Measurements from ENCODE around the gene DGKH.
"Not testable (repeated sequence)": the region's sequence is repeated elsewhere in the genome, so short reads cannot be mapped to it uniquely, and the experiment has no call there.

The DGKH gene

DNA sequence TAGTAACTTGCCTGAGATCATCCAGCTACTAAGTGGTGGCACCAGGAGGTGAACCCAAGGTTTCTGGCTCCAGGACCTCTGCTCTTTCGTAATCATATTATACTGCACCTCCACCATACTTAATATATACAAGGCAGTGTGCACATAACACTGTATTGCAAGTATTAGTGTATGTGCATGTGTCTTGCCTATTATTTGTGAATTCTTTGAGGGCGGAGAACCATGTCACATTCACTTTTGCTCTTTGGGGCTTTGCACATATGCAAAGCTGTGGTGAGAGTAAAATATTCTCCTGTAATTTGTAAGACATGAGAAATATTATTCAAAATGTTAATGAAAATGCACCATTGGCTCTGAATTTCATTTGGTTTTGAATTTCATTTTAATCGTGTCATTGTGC lies 78.6 kb downstream of the DGKH start:
- no peak for DNase-seq (ENCODE audit: low spot score)
- TF ChIP-seq, protein P1, sequence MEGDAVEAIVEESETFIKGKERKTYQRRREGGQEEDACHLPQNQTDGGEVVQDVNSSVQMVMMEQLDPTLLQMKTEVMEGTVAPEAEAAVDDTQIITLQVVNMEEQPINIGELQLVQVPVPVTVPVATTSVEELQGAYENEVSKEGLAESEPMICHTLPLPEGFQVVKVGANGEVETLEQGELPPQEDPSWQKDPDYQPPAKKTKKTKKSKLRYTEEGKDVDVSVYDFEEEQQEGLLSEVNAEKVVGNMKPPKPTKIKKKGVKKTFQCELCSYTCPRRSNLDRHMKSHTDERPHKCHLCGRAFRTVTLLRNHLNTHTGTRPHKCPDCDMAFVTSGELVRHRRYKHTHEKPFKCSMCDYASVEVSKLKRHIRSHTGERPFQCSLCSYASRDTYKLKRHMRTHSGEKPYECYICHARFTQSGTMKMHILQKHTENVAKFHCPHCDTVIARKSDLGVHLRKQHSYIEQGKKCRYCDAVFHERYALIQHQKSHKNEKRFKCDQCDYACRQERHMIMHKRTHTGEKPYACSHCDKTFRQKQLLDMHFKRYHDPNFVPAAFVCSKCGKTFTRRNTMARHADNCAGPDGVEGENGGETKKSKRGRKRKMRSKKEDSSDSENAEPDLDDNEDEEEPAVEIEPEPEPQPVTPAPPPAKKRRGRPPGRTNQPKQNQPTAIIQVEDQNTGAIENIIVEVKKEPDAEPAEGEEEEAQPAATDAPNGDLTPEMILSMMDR (IDR thresholded peaks at IDR 0.05; ENCODE audit: extremely low read depth, missing control alignments): no peak

DNA sequence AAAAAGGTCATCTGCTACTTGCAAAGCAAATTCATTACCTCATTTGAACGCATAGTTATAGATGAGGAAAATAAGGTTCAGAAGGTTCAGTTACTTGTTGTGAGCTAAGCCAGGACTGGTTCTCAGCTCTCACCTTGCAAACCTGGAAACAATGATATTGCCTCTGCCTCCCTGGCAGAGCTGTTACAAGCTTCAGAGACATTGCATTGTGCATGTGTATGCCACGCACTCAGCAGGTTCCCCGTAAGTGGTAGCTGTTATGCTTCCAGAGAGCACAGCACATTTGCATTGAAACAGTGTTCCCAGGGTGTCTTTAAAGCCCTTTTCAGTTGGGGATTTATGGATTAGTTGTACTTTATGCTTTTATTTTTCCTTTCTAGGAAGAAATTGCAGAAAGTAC lies 80.6 kb downstream of the DGKH start:
- no peak for DNase-seq (ENCODE audit: low spot score)
- TF ChIP-seq, protein P1 (IDR thresholded peaks at IDR 0.05; ENCODE audit: extremely low read depth, missing control alignments): no peak

DNA sequence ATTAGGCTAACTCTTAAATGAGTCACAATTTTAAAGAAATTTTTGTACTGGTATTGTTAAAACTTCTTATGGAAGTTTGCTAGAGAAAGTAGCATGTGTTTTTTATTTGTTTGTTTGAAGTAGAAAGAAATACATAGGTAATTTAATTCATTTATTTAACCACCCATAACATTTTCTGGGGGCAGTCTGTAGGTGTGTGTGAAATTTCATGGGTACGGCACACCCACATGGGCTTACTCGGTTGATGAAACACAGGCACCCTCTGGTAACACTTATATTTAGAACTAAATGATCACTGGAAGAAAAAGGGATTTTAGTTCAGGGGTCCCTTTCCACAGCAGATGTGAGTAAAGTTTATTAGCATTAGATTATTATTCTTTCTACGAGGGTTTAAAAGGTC lies 88.1 kb downstream of the DGKH start:
- DNase-seq (ENCODE audit: low spot score): no peak
- TF ChIP-seq, protein P1 (IDR thresholded peaks at IDR 0.05; ENCODE audit: extremely low read depth, missing control alignments): no peak

DNA sequence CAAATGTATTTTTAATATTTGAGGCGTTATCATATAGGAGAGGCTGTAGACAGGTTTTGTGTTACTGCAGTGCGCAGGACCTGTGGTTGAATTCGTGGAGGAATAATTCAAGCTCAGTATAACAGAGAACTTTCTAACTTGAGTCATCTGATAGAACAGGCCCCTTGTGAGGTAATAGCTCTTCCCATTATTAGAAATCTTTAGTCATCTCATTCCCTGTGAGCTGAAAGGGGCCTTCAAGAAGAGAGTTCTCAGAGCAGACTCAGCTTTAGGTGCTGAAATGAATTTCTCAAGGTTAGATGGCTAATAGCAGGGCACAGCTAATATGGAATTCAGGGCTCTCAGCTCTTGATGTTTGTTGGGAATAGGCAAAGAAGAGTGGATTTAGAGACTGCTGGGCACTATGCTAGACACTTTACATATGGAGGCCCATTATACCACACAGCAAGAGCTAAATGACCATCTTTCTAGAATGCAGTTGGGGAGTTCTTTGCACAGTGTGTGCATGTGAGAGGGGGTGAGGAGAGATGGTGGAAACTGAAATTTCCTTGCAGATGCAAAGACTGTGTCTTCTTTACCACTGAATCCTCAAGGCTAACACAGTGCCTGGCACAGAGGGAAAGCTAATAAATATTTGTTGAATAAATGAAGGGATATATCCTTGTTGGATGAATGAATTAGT lies 89.5 kb downstream of the DGKH start:
- TF ChIP-seq, protein P1 (IDR thresholded peaks at IDR 0.05; ENCODE audit: extremely low read depth, missing control alignments): no peak
- peak; percentile 11 for DNase-seq (ENCODE audit: low spot score)

DNA sequence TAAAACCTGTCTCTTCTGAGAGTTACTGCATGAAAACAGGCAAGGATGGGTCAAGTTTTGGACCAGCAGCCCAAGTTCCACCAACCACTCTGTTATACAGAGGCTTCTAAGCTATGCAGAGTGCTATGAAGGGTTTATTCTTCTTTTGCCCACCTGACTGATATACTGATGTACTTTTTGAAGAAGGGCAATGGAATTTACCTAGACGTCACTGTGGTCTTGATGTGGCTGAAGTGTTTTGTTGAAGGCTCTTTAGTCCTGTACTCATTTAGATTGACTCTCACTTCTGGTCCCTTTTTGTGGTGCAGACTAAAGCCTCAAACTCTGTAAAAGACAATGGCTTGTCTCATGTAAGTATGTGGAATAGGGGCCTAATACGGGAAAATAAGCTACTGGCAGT lies 92.0 kb downstream of the DGKH start:
- no peak for DNase-seq (ENCODE audit: low spot score)
- TF ChIP-seq, protein P1 (IDR thresholded peaks at IDR 0.05; ENCODE audit: extremely low read depth, missing control alignments): no peak

DNA sequence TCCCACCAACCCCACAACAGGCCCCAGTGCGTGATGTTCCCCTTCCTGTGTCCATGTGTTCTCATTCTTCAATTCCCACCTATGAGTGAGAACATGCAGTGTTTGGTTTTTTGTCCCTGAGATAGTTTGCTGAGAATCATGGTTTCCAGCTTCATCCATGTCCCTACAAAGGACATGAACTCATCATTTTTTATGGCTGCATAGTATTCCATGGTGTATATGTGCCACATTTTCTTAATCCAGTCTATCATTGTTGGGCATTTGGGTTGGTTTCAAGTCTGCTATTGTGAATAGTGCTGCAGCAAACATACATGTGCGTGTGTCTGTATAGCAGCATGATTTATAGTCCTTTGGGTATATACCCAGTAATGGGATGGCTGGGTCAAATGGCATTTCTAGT lies 92.6 kb downstream of the DGKH start:
- not testable (repeated sequence) for DNase-seq (ENCODE audit: low spot score)

DNA sequence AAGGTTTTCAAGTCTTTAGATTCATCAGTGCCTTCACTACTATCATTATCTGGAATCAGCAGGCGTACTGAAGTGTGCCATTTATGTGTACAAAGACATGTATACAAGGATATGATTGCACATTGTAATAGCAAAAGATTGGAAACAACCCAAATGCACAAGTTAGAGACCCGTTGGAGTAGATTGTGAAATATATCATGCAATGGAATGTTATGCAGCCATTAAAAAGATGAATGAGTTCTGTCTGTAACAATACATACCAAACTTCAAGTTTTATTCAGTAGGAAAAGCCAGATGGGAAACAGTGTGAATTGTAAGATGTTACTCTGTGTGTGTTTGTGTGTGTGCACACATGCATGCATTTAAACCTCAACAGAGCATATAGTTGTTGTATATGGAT lies 97.9 kb downstream of the DGKH start:
- no peak for DNase-seq (ENCODE audit: low spot score)
- TF ChIP-seq, protein P1 (IDR thresholded peaks at IDR 0.05; ENCODE audit: extremely low read depth, missing control alignments): no peak

DNA sequence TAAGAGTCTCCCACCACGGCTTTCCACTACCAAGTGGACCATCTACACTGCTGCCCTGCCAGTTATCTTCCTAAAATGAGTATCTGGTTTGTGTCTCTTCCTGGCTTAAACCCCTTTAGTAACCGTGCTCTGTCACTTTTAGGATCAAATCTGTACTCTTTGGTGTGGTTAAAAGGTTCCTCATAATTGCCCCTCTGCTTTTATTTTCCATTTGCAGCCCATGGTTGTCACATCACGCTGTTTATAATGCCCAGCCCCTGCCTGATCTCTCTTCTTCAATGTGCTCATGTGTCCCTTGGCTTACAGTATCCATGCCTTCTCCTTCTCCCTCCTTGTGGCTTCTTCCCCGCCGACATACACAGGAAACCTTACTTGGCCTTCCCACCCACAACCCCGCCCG lies 100.1 kb downstream of the DGKH start:
- TF ChIP-seq, protein P1 (IDR thresholded peaks at IDR 0.05; ENCODE audit: extremely low read depth, missing control alignments): no peak
- DNase-seq (ENCODE audit: low spot score): no peak
